GM12872 (cell line): ENCODE data around the gene TDRD7.

Experiments
- TF ChIP-seq, protein P1 (sequence below): IDR thresholded peaks from 3 replicates; pipeline ENCODE4 v1.5.1; 2011; ENCODE audit warnings: low read depth, mild to moderate bottlenecking, low read length, moderate library complexity; ENCODE audit not compliant: insufficient read depth

TDRD7 gene

DNA sequence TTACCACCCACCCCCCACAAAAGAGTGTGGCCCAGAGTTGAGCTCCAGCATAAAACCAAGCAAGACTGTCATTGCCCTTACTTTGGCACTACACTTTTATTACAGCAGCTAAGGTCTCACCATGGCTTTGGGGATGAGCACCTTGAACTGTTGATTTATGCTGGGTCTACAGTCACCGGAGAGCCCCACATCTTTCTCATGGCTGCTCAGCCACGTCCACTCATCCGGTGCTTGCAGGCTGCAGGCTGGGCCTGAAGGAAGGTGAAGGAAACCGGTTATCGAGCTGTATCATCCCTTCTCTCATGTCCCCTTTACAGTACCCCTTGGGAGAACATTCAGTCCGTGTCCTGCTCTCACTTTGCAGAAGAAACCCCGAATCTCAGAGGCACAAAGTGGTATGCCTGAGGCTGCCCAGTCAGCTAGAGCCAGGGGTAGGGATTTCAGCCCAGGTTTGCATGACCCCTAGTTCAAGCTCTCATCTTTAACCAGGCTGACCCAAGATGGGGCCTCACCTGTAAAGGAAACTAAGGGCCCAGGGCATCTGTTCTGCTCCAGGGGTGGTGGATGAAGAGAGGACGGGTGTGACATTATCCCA is 101.2 kb downstream of the TDRD7 start:
- TF ChIP-seq, protein P1, sequence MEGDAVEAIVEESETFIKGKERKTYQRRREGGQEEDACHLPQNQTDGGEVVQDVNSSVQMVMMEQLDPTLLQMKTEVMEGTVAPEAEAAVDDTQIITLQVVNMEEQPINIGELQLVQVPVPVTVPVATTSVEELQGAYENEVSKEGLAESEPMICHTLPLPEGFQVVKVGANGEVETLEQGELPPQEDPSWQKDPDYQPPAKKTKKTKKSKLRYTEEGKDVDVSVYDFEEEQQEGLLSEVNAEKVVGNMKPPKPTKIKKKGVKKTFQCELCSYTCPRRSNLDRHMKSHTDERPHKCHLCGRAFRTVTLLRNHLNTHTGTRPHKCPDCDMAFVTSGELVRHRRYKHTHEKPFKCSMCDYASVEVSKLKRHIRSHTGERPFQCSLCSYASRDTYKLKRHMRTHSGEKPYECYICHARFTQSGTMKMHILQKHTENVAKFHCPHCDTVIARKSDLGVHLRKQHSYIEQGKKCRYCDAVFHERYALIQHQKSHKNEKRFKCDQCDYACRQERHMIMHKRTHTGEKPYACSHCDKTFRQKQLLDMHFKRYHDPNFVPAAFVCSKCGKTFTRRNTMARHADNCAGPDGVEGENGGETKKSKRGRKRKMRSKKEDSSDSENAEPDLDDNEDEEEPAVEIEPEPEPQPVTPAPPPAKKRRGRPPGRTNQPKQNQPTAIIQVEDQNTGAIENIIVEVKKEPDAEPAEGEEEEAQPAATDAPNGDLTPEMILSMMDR: no peak

DNA sequence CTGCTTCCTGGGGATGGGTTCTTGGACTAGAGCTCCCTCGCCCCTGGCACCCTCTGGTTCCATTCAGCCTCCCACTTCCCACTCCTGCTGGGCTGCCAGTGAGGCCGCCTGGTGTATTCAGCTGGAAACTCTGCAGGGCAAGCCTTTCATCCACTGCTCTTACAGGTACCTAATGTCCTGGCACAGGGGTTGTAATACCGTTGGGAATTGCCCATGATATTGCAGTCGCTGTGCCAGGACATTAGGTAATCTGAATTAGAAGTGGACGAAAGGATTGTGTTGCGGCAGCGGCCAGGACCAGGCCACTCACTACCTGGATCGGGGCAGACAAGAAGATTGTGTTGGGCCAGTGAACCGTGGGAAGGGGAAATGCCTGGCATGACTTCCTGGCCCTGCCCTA is 102.6 kb downstream of the TDRD7 start:
- TF ChIP-seq, protein P1: no peak

DNA sequence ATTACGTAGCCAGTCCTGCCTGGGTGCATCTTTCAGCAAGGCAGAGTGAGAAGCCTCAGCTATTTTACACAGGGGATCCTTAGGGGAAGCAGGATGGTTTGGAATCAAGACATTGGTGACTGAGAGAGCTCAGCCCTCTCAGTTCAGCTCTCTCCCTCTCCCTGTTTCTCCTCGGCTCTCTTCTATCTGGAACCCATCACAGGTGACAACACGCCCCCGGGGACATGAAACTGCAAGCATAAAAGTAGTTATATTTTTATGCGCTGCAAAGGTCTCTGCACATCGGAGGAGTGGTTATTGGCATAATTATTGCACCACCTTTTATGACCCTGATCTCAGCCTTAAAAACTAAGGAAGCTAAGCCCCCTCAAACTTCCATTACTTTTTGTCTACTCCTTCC is 103.8 kb downstream of the TDRD7 start:
- TF ChIP-seq, protein P1: no peak

DNA sequence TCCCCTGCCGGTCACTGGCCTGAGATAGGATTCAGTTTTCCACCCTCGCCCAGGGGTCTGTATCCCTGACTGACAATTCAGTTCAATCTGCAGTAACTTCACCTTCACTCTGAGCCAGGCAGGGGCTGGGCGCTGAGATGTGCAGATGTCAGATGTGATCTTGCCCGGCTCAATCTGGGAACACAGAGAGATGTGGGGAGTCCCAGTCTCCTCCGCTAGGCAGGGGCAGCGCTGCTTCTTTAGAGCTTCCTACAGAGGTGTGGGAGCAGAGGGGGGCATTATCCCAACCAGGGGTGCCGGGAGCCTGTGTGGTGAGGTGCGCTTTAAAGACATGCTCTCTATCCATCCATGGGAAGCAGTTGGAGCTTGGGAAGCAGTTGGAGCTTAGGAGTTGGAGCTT is 104.2 kb downstream of the TDRD7 start:
- TF ChIP-seq, protein P1: no peak

DNA sequence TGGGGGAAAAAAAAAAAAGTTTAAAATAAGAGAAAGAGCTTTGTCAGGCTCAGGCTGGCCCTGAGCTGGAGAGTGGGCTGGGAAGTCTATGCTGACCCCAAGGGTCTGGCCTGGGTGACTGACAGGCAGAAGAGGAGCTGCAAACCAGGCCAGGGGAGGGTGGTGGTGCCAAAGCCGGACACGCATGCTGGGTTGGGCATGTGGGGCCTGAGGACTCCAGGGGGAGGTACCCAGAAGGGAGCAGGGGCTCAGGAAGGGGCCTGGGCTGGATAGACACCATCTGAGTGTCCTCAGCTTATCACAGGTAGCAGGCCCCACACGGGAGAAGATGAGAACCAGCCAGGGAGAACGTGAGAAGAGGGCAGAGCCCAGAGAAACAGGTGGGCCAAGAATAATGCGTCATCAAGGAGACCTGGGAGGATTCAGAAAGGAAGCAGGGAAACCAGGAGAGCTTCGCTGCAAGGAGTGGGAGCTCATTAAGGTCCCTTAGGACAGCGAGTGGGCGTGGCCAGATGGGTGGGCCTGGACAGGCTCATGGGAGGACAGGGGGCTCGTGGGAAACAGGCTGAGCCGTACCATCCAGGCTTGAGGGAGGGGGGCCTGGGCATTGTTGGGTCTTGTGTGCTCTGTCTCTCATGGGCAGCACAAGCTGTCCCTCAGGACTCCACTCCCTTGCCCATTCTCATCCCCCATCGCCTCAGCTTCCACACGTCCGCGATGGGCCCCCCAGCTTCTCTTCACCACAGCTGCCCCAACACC is 105.6 kb downstream of the TDRD7 start:
- TF ChIP-seq, protein P1: no peak

DNA sequence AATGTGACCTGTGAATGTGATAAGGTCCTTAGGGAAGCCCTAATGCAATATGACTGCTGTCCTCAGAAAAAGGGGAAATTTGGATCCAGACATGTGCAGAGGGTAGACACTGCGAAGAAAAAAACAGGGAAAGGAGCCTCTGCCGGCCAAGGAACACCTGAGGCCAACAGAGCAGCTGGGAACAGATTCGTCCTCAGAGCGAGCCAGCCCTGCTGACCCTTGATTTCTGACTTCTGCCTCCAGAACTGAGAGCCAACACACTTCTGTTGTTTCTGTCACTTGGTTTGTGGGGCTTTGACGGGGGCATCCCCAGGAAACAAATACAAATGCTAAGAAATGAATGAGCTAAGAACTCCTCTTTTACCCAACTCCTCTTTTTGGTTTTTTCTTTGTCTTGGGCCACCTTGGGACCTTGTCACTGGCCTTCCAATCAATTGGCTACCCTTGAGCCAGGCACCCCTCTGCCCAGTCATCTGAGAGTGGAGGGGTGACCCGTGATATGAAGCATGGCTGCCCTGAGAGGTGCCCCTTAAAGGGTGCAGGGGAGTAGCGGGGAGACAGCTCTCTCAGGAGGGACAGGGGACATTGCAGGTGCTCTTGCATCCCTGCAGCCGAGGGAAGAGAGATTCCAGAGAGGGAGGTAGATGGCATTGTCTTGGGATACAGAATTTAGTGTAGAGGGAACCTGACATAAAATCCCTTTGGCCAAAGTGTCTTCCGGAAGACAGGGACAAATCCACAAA is 106.4 kb downstream of the TDRD7 start:
- TF ChIP-seq, protein P1: no peak

DNA sequence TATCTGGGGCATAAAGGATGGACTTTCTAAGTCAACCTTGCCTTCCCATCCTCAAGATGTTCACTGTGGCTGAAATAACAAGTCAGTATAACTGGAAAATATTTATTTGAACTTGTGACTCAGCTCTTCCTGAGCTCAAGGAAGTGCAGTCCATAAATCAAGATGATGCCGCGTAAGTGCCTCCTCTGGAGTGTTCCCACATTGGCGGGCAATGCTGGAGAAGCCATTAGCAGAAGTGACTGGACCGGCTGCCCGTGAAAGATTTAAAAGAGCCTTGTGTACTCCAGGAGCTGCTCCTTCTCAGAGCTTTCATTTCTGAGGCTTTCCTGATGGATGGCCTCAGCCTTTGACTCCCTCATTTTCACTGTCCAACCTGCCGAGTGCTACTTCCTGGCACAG is 107.0 kb downstream of the TDRD7 start:
- TF ChIP-seq, protein P1: no peak
